ENCODE results near the gene TMEM37. TPM values are rescaled to one million over a fixed set of nuclear protein-coding genes. Genes with fewer than 3 reads are reported as not detected.

The TMEM37 gene
- total RNA-seq, result 10 to 100 TPM; 24.3 to 52.1 TPM

- no peak for TF ChIP-seq CTCF (IDR thresholded peaks at IDR 0.05)
- H3K4me3 ChIP-seq, result peak within 1 kb of the TSS; percentile 52
- DNase-seq, result peak; percentile 77
- H3K27me3 ChIP-seq, result no peaks in the 10 kb centered on the region
- H3K9ac ChIP-seq (ENCODE audit: low read depth in 2 of 2, low read length in 2 of 2), result peak within 1 kb of the TSS; percentile 75 to 76
- intact Hi-C loops (cut with DNase I), result no loop called here
- peak within 1 kb of the TSS; percentile 66 for H3K27ac ChIP-seq
- H3K36me3 ChIP-seq, result no peaks in the 10 kb centered on the region
- H3K9me3 ChIP-seq, result no peaks in the 10 kb centered on the region
- peaks cover 5% of the 10 kb centered on the region for H3K4me1 ChIP-seq
These were observed at the start of gene TMEM37 for GRCh38 chr2:119431155-119431975. Gene TMEM37, plus strand, starts transcription at chr2:119431854. Its CDS starts 50 bp downstream, at chr2:119431904.

GRCh38 chr2:119383410-119384140 lies 48.1 kb upstream of the TMEM37 start:
- no peak for TF ChIP-seq CTCF (IDR thresholded peaks at IDR 0.05)
- H3K9ac ChIP-seq (ENCODE audit: low read depth in 2 of 2, low read length in 2 of 2), result no peak overlapping the region
- H3K9me3 ChIP-seq, result no peaks in the 10 kb centered on the region
- DNase-seq, result peak; percentile 25
- intact Hi-C loops (cut with DNase I), result no loop called here
- H3K36me3 ChIP-seq, result no peaks in the 10 kb centered on the region
- H3K27me3 ChIP-seq, result no peaks in the 10 kb centered on the region
- H3K27ac ChIP-seq, result no peak overlapping the region
- no peaks in the 10 kb centered on the region for H3K4me1 ChIP-seq
- H3K4me3 ChIP-seq, result no peak overlapping the region

GRCh38 chr2:119384971-119385370 lies 46.7 kb upstream of the TMEM37 start:
- Histone ChIP-seq H3K4me3 (no peak overlapping the region), H3K27ac (no peak overlapping the region), H3K36me3 (no peaks in the 10 kb centered on the region), H3K9me3 (no peaks in the 10 kb centered on the region), H3K27me3 (no peaks in the 10 kb centered on the region), H3K4me1 (no peaks in the 10 kb centered on the region), H3K9ac (ENCODE audit: low read depth in 2 of 2, low read length in 2 of 2) (no peak overlapping the region)
- no peak for DNase-seq
- TF ChIP-seq CTCF (IDR thresholded peaks at IDR 0.05), result no peak
- intact Hi-C loops (cut with DNase I), result no loop called here

GRCh38 chr2:119385466-119385865 lies 46.2 kb upstream of the TMEM37 start:
- Histone ChIP-seq H3K27me3 (no peaks in the 10 kb centered on the region), H3K4me3 (no peak overlapping the region), H3K36me3 (no peaks in the 10 kb centered on the region), H3K9me3 (no peaks in the 10 kb centered on the region), H3K27ac (no peak overlapping the region), H3K4me1 (no peaks in the 10 kb centered on the region), H3K9ac (ENCODE audit: low read depth in 2 of 2, low read length in 2 of 2) (no peak overlapping the region)
- intact Hi-C loops (cut with DNase I), result no loop called here
- no peak for TF ChIP-seq CTCF (IDR thresholded peaks at IDR 0.05)
- DNase-seq, result no peak

- no peak overlapping the region for H3K4me3 ChIP-seq
- peak; percentile 47 for DNase-seq
- intact Hi-C loops (cut with DNase I), result no loop called here
- H3K9ac ChIP-seq (ENCODE audit: low read depth in 2 of 2, low read length in 2 of 2), result no peak overlapping the region
- no peaks in the 10 kb centered on the region for H3K36me3 ChIP-seq
- no peaks in the 10 kb centered on the region for H3K9me3 ChIP-seq
- no peaks in the 10 kb centered on the region for H3K4me1 ChIP-seq
- H3K27ac ChIP-seq, result peak overlapping the region; percentile 36
- no peak for TF ChIP-seq CTCF (IDR thresholded peaks at IDR 0.05)
- H3K27me3 ChIP-seq, result no peaks in the 10 kb centered on the region
These were observed 44.1 kb upstream of the TMEM37 start for GRCh38 chr2:119387381-119388129.
